Lower lobe of right lung (tissue), 2 donors: ENCODE results near the gene APOL5. TPM values are rescaled to one million over a fixed set of nuclear protein-coding genes. Genes with fewer than 3 reads are reported as not detected.

Experiments used
- ATAC-seq, 2 donors: fragments of 200-7000 bp; cut with Tn5 transposase; one replicate each; pipeline ENCODE4 v1.9.1; 2020 to 2022; ENCODE audit warnings: mild to moderate bottlenecking in 2 of 2, moderate library complexity in 2 of 2
- DNase-seq: peaks from one replicate; pipeline ENCODE4 v3.0.0-alpha.2; 2020
- H3K27ac ChIP-seq: fragments of 200-600 bp; one replicate; pipeline ENCODE4 v1.8.0; 2022
- H3K27me3 ChIP-seq: fragments of 200-600 bp; one replicate; pipeline ENCODE4 v1.8.0; 2022; ENCODE audit warnings: low read depth
- H3K36me3 ChIP-seq: fragments of 200-600 bp; one replicate; pipeline ENCODE4 v1.8.0; 2022; ENCODE audit warnings: mild to moderate bottlenecking
- H3K4me1 ChIP-seq: fragments of 200-600 bp; one replicate; pipeline ENCODE4 v1.8.0; 2022
- H3K4me3 ChIP-seq: fragments of 200-600 bp; one replicate; pipeline ENCODE4 v1.8.0; 2022; ENCODE audit warnings: mild to moderate bottlenecking
- H3K9me3 ChIP-seq: fragments of 200-600 bp; one replicate; pipeline ENCODE4 v1.8.0; 2022
- intact Hi-C: fragments of 100-400 bp; cut with DNase I; formaldehyde crosslinking; loops from one replicate; pipeline ENCODE4 v1.11.0; 2022
- total RNA-seq: library from RNA; stranded (reverse); fragmentation: NEBNext Ultra II Directional; extraction: Animal tissue kit (Norgen Biotek cat#: 25700); gene quantifications from one replicate; pipeline ENCODE4 v1.2.1, GENCODE V29; 2021
- TF ChIP-seq, protein P1 (sequence below): fragments of 200-600 bp; IDR thresholded peaks from one replicate; pipeline ENCODE4 v1.8.0; 2022; ENCODE audit warnings: antibody characterized with exemption, mild to moderate bottlenecking
- donor health status: DM: no; HTN: yes; CAD: no; lungs with severe emphysema.

The APOL5 gene
- total RNA-seq, 1 donor from 2014 or later: not detected

DNA sequence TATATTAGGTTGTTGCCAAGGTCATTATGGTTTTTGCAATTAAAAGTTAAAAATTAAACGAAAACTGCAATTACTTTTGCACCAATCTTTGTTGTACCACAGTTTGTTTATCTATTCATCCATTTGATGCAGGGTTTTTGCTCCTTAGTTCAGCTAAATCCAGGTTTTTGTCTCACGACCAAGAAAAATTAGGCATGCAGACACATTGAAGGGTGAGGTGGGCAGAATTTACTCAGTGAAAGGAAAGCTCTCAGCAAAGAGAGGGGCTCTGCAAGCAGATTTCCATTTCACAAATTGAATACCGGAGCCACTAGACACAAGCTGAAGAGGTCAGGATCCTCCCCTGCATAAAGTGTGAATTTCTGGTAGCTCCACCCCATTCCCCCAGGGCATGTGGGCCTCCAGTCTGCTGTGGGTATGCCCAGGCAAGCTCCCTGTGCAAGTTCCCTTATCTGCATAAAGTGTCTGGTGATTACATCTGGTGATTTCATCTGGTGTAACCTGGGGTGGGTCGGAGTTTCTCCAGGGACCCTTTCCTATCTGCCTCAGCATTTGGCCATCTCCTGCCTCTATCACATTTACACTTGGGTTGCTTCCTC, 36.1 kb upstream of the APOL5 start:
- DNase-seq (no peak), ATAC-seq (no peak)
- TF ChIP-seq, protein P1, sequence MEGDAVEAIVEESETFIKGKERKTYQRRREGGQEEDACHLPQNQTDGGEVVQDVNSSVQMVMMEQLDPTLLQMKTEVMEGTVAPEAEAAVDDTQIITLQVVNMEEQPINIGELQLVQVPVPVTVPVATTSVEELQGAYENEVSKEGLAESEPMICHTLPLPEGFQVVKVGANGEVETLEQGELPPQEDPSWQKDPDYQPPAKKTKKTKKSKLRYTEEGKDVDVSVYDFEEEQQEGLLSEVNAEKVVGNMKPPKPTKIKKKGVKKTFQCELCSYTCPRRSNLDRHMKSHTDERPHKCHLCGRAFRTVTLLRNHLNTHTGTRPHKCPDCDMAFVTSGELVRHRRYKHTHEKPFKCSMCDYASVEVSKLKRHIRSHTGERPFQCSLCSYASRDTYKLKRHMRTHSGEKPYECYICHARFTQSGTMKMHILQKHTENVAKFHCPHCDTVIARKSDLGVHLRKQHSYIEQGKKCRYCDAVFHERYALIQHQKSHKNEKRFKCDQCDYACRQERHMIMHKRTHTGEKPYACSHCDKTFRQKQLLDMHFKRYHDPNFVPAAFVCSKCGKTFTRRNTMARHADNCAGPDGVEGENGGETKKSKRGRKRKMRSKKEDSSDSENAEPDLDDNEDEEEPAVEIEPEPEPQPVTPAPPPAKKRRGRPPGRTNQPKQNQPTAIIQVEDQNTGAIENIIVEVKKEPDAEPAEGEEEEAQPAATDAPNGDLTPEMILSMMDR: no peak

DNA sequence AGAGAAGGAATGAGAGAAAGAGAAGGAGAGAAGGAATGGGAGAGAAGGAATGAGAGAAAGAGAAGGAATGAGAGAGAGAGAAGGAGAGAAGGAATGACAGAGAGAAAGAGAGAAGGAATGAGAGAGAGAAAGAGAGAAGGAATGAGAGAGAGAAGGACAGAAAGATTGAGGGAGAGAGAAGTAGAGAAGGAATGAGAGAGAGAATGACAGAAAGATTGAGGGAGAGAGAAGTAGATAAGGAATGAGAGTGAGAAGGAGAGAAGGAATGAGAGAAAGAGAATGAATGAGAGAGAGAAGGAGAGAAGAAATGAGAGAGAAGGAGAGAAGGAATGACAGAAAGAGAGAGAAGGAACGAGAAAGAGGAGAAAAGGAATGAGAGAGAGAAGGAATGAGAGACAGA, 34.1 kb upstream of the APOL5 start:
- DNase-seq (no peak), ATAC-seq (no peak)
- Histone ChIP-seq H3K27ac (no peak overlapping the region), H3K4me3 (no peak overlapping the region), H3K27me3 (no peaks in the 10 kb centered on the region), H3K36me3 (no peaks in the 10 kb centered on the region), H3K9me3 (no peaks in the 10 kb centered on the region), H3K4me1 (no peaks in the 10 kb centered on the region)
- TF ChIP-seq, protein P1: no peak
- intact Hi-C loops: no loop called here

More for the DNA sequence above, 36.1 kb upstream of the APOL5 start:
- Histone ChIP-seq H3K9me3 (no peaks in the 10 kb centered on the region), H3K36me3 (no peaks in the 10 kb centered on the region), H3K4me1 (no peaks in the 10 kb centered on the region), H3K27me3 (no peaks in the 10 kb centered on the region), H3K27ac (no peak overlapping the region), H3K4me3 (no peak overlapping the region)
- intact Hi-C loops: no loop called here

DNA sequence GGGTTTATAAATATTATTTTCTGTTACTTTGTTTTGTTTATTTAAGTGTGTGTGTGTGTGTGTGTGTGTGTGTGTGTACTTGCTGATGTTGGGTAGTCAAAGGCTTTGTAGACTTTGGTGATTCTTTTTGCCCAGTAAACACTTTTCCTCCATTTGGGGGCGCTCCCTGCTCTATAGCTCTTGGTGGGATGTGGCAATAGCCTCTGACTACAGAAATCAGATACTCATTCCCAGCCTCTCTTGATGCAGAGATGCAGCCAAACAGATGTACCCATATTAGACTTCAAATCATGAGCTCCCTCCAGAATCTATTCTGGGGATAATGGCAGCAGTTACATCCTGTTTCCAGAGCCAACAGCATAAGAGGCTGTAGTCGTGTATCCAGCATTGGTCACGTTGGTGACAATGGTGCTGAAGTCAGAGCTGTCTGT, 33.4 kb upstream of the APOL5 start:
- TF ChIP-seq, protein P1: no peak
- H3K27ac ChIP-seq: no peak overlapping the region
- ATAC-seq: no peak
- no peaks in the 10 kb centered on the region for H3K4me1 ChIP-seq
- no peak for DNase-seq
- H3K27me3 ChIP-seq: no peaks in the 10 kb centered on the region
- no peaks in the 10 kb centered on the region for H3K9me3 ChIP-seq
- intact Hi-C loops: no loop called here
- H3K36me3 ChIP-seq: no peaks in the 10 kb centered on the region
- no peak overlapping the region for H3K4me3 ChIP-seq

DNA sequence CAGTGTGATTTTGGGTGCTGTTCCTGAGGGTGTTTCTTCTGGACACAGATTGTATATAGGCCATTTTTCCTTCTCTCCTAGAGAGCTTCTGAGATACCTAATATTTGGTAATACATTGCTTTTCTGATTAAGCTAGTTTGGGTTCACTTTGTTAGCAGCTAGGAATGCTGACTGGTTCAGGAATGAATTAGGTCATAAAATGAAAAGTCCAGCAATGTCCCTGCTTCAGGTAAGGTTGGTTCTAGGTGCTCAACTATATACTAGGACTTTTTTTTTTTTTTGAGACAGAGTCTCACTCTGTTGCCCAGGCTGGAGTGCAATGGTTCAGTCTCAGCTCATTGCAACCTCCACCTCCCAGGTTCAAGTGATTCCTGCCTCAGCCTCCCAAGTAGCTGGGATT, 32.9 kb upstream of the APOL5 start:
- Histone ChIP-seq H3K4me3 (no peak overlapping the region), H3K9me3 (no peaks in the 10 kb centered on the region), H3K27me3 (no peaks in the 10 kb centered on the region), H3K36me3 (no peaks in the 10 kb centered on the region), H3K27ac (no peak overlapping the region), H3K4me1 (no peaks in the 10 kb centered on the region)
- no peak for DNase-seq
- no peak for ATAC-seq
- intact Hi-C loops: no loop called here
- TF ChIP-seq, protein P1: no peak

DNA sequence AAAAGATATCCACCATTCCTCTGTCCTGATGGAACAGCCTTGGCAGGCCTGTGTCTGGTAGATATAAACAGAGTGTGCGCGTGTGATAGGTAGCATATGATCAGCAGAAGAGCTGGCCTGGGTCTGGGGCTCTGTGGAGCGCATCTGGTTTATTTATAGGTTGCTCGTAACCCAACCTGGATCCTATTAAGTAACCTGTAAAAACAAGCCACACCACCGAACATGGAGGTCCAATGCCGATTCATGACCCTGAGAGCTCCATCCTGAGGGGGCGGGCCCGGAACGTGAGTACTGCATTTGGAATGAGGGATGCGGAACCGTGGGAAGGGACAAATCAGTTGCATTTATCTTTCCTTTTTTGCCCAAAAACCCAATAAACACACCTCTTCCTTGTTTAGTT, 31.9 kb upstream of the APOL5 start:
- DNase-seq: no peak

More for the DNA sequence above, 31.9 kb upstream of the APOL5 start:
- no peak overlapping the region for H3K27ac ChIP-seq
- no peaks in the 10 kb centered on the region for H3K36me3 ChIP-seq
- H3K27me3 ChIP-seq: no peaks in the 10 kb centered on the region
- intact Hi-C loops: no loop called here
- no peaks in the 10 kb centered on the region for H3K4me1 ChIP-seq
- no peaks in the 10 kb centered on the region for H3K9me3 ChIP-seq
- no peak for ATAC-seq
- H3K4me3 ChIP-seq: no peak overlapping the region
- TF ChIP-seq, protein P1: no peak
